ENCODE results near the gene LZIC. TPM values are rescaled to one million over a fixed set of nuclear protein-coding genes. Genes with fewer than 3 reads are reported as not detected.

LZIC gene
- total and polyA plus RNA-seq, 2 of the 13 experiments (the other 11 are each of a cell fraction or from before 2014, with no cell fraction given) = 25.2 to 71.8 TPM

GRCh38 chr1:9902060-9902452 lies 41.1 kb downstream of the LZIC start (continued):
- no peak for TF ChIP-seq ZHX2 (IDR thresholded peaks at IDR 0.05; ENCODE audit: low read depth)
- no peak for TF ChIP-seq ZHX2 (CRISPR knock-in tag; IDR thresholded peaks at IDR 0.05; ENCODE audit: borderline replicate concordance)
- no peak for TF ChIP-seq ZNF143 (CRISPR knock-in tag; IDR thresholded peaks at IDR 0.05)
- no peak for TF ChIP-seq ZNF598 (CRISPR knock-in tag; IDR thresholded peaks at IDR 0.05; ENCODE audit: borderline replicate concordance)
- no peak for TF ChIP-seq CSRNP1 (CRISPR knock-in tag; IDR thresholded peaks at IDR 0.05)
- TF ChIP-seq ARID4A (CRISPR knock-in tag; IDR thresholded peaks at IDR 0.05; ENCODE audit: borderline replicate concordance) = no peak
- TF ChIP-seq ZNF772 (CRISPR knock-in tag; IDR thresholded peaks at IDR 0.05) = 0 out of 2 replicates have a peak, but pooled peaks have one; percentile 3
- no peak for TF ChIP-seq GMEB1 (CRISPR knock-in tag; IDR thresholded peaks at IDR 0.05; ENCODE audit: borderline replicate concordance)
- TF ChIP-seq PHB2 (IDR thresholded peaks at IDR 0.05; ENCODE audit: partially characterized antibody) = no peak
- TF ChIP-seq BHLHE40 (IDR thresholded peaks at IDR 0.05; ENCODE audit: low read length) = no peak
- no peak for TF ChIP-seq ZNF274 (CRISPR knock-in tag; IDR thresholded peaks at IDR 0.05)
- TF ChIP-seq BCLAF1 (IDR thresholded peaks at IDR 0.05) = no peak
- TF ChIP-seq IKZF4 (CRISPR knock-in tag; IDR thresholded peaks at IDR 0.05; ENCODE audit: borderline replicate concordance, low read depth, not compliant biosample characterization) = no peak
